Esophagus squamous epithelium (tissue), 4 donors: ENCODE results near the gene LACRT.

ENCODE experiments used
- CTCF ChIP-seq, 6 experiments: fragments of 450-650 bp in 4 of 6; fragments of 200-600 bp in 2 of 6; sonication (generic) in 2 of 6; IDR thresholded peaks; one replicate each; pipeline ENCODE4 v1.5.1; 2016 to 2019; ENCODE audit warnings: antibody characterized with exemption in 6 of 6, mild to moderate bottlenecking in 4 of 6, moderate library complexity in 4 of 6
- POLR2A ChIP-seq, 4 donors: fragments of 450-650 bp; IDR thresholded peaks; one replicate each; pipeline ENCODE4 v1.6.1; 2017; ENCODE audit warnings: antibody characterized with exemption in 4 of 4, mild to moderate bottlenecking in 4 of 4, moderate library complexity in 3 of 4

- TF ChIP-seq CTCF (IDR thresholded peaks at IDR 0.05) (no peak), POLR2A (IDR thresholded peaks at IDR 0.05) (no peak)
These were observed 35.7 kb downstream of the LACRT start for GRCh38 chr12:54598970-54599369.
